IMR-90 (cell line): ENCODE data around the gene PTCD1. TPM values are rescaled to one million over a fixed set of nuclear protein-coding genes. Genes with fewer than 3 reads are reported as not detected.

Source experiments
- ATAC-seq: fragments of 200-7000 bp; cut with Tn5 transposase; 2 replicates; pipeline ENCODE4 v1.9.1; 2020; ENCODE audit warnings: low read depth, mild to moderate bottlenecking, moderate library complexity
- BruUV-seq: library from RNA; stranded (reverse); fragments of 400-500 nt; replicated peaks from 2 replicates; lab custom pipeline; 2021; lab: Mats Ljungman, UMichigan
- CTCF ChIA-PET: fragments of 300-600 bp; formaldehyde crosslinking; extraction: SDS; loops from one replicate; lab custom pipeline; 2021; ENCODE audit warnings: antibody characterized with exemption; lab: Yijun Ruan, JAX
- POLR2A ChIA-PET: fragments of 300-600 bp; sonication (Branson Sonifier 250); formaldehyde crosslinking; loops from one replicate; lab custom pipeline; 2022; ENCODE audit warnings: antibody characterized with exemption; ENCODE audit not compliant: unreplicated experiment; lab: Charles Lee
- DNase-seq: peaks from one replicate; pipeline ENCODE4 v3.0.0; 2013
- H2AFZ ChIP-seq: replicated peaks from 2 replicates; pipeline ENCODE3; 2013; ENCODE audit warnings: low read length, mild to moderate bottlenecking; ENCODE audit not compliant: poor library complexity
- H2AK5ac ChIP-seq: 2 replicates; pipeline ENCODE4 v1.6.1; 2013; ENCODE audit warnings: low read depth, low read length, inconsistent platforms
- H2AK9ac ChIP-seq: replicated peaks from 2 replicates; pipeline ENCODE3; 2013; ENCODE audit warnings: mild to moderate bottlenecking, low read depth, low read length, moderate library complexity; ENCODE audit not compliant: poor library complexity
- H2BK120ac ChIP-seq: 2 replicates; pipeline ENCODE4 v1.6.1; 2013; ENCODE audit warnings: low read depth, low read length, inconsistent platforms
- H2BK15ac ChIP-seq: 3 replicates; pipeline ENCODE4 v1.6.1; 2013; ENCODE audit warnings: low read depth, low read length, inconsistent platforms
- H2BK20ac ChIP-seq: 2 replicates; pipeline ENCODE4 v1.6.1; 2013; ENCODE audit warnings: low read depth, mild to moderate bottlenecking, inconsistent platforms, low read length, moderate library complexity
- H2BK5ac ChIP-seq: 2 replicates; pipeline ENCODE4 v1.6.1; 2013; ENCODE audit warnings: mild to moderate bottlenecking, low read depth, low read length, inconsistent platforms; ENCODE audit not compliant: poor library complexity, severe bottlenecking
- H3K14ac ChIP-seq: replicated peaks from 2 replicates; pipeline ENCODE4 v1.6.1; 2013; ENCODE audit warnings: low read depth, low read length, inconsistent platforms
- H3K18ac ChIP-seq: 2 replicates; pipeline ENCODE4 v1.6.1; 2013; ENCODE audit warnings: low read depth, low read length, control low read depth
- H3K23ac ChIP-seq: 2 replicates; pipeline ENCODE4 v1.6.1; 2013; ENCODE audit warnings: low read depth, low read length, inconsistent platforms
- H3K27ac ChIP-seq: 2 replicates; pipeline ENCODE4 v1.5.1; 2013; ENCODE audit warnings: mild to moderate bottlenecking, control low read depth, low read length; ENCODE audit not compliant: insufficient read depth
- H3K27me3 ChIP-seq: 2 replicates; pipeline ENCODE4 v1.6.1; 2013; ENCODE audit warnings: low read length; ENCODE audit not compliant: control insufficient read depth, insufficient read depth
- H3K36me3 ChIP-seq: 2 replicates; pipeline ENCODE4 v1.6.1; 2013; ENCODE audit warnings: low read length, mixed read lengths; ENCODE audit not compliant: control insufficient read depth, insufficient read depth
- H3K4ac ChIP-seq: 2 replicates; pipeline ENCODE4 v1.6.1; 2013; ENCODE audit warnings: low read depth, low read length, inconsistent platforms
- H3K4me1 ChIP-seq: 2 replicates; pipeline ENCODE4 v1.6.1; 2013; ENCODE audit warnings: low read length, mixed read lengths; ENCODE audit not compliant: control insufficient read depth, insufficient read depth
- H3K4me2 ChIP-seq: 2 replicates; pipeline ENCODE4 v1.6.1; 2013; ENCODE audit warnings: low read depth, mild to moderate bottlenecking, control low read depth, low read length, moderate library complexity
- H3K4me3 ChIP-seq: 2 replicates; pipeline ENCODE4 v1.5.1; 2013; ENCODE audit warnings: low read depth, mild to moderate bottlenecking, control low read depth, low read length, moderate library complexity; ENCODE audit not compliant: insufficient read depth
- H3K56ac ChIP-seq: 2 replicates; pipeline ENCODE4 v1.6.1; 2013; ENCODE audit warnings: low read length, inconsistent platforms; ENCODE audit not compliant: insufficient read depth; ENCODE audit errors: extremely low read depth
- H3K79me1 ChIP-seq, 2 experiments: 2 replicates each; pipeline ENCODE4 v1.6.1; 2013; ENCODE audit warnings: low read length in 2 of 2, inconsistent platforms in 1 of 2, low read depth in 1 of 2
- H3K9ac ChIP-seq: 2 replicates; pipeline ENCODE4 v1.6.1; 2013; ENCODE audit warnings: low read depth, low read length, control low read depth
- H3K9me1 ChIP-seq: 2 replicates; pipeline ENCODE4 v1.6.1; 2013; ENCODE audit warnings: low read length, inconsistent platforms; ENCODE audit not compliant: insufficient read depth
- H3K9me3 ChIP-seq: 2 replicates; pipeline ENCODE4 v1.6.1; 2013; ENCODE audit warnings: low read length; ENCODE audit not compliant: control insufficient read depth, insufficient read depth
- H4K20me1 ChIP-seq: 2 replicates; pipeline ENCODE4 v1.6.1; 2013; ENCODE audit warnings: low read length, inconsistent platforms; ENCODE audit not compliant: insufficient read depth
- H4K5ac ChIP-seq: 2 replicates; pipeline ENCODE4 v1.6.1; 2013; ENCODE audit warnings: mild to moderate bottlenecking, low read depth, low read length, control low read depth
- H4K8ac ChIP-seq, 2 experiments: 2 replicates each; pipeline ENCODE4 v1.6.1; 2013; ENCODE audit warnings: low read depth in 2 of 2, low read length in 2 of 2, control low read depth in 1 of 2, inconsistent platforms in 1 of 2
- H4K91ac ChIP-seq: 2 replicates; pipeline ENCODE4 v1.6.1; 2013; ENCODE audit warnings: low read depth, low read length, inconsistent platforms; ENCODE audit not compliant: insufficient read depth
- BHLHE40 ChIP-seq: fragments of 150-350 bp; IDR thresholded peaks from 2 replicates; pipeline ENCODE4 v1.6.1; 2016; ENCODE audit warnings: mild to moderate bottlenecking, low read depth, low read length
- CEBPB ChIP-seq: IDR thresholded peaks from 2 replicates; pipeline ENCODE4 v1.6.1; 2012; ENCODE audit warnings: low read depth, low read length, improper control_type of control experiment
- CHD1 ChIP-seq: IDR thresholded peaks from 2 replicates; pipeline ENCODE4 v1.6.1; 2012; ENCODE audit warnings: low read depth, low read length, improper control_type of control experiment
- FOS ChIP-seq: fragments of 150-350 bp; IDR thresholded peaks from 2 replicates; pipeline ENCODE4 v1.6.1; 2016; ENCODE audit warnings: low read depth, low read length
- MXI1 ChIP-seq: IDR thresholded peaks from 2 replicates; pipeline ENCODE4 v1.6.1; 2012; ENCODE audit warnings: low read depth, mild to moderate bottlenecking, low read length, moderate library complexity, borderline replicate concordance
- RAD21 ChIP-seq: IDR thresholded peaks from 2 replicates; pipeline ENCODE4 v1.6.1; 2012; ENCODE audit warnings: low read length, improper control_type of control experiment
- WGBS, 2 experiments: methylation state at CpG; one replicate each; pipeline versions ENCODE4 v1.1.5 to v1.1.7; 2013; ENCODE audit warnings: missing lambda C conversion rate in 2 of 2; ENCODE audit not compliant: insufficient read length in 1 of 2; ENCODE audit errors: extremely low coverage in 2 of 2; 5-methylcytosine and 5-hydroxymethylcytosine counted together
- dilution Hi-C: fragments of 300-500 bp; cut with HindIII; formaldehyde crosslinking; loops from one replicate; pipeline ENCODE4 v1.14.3; 2018; ENCODE audit warnings: low sequenced_read_pairs; ENCODE audit not compliant: unreplicated experiment
- in situ Hi-C: fragments of 300-500 bp; cut with MboI; formaldehyde crosslinking; loops from 3 replicates; pipeline ENCODE4 v1.14.3; 2019; ENCODE audit warnings: low sequenced_read_pairs, inconsistent platforms, mixed read lengths
- intact Hi-C: fragments of 100-400 bp; cut with micrococcal nuclease; formaldehyde crosslinking; loops from 2 replicates; pipeline ENCODE4 v1.10.0; 2022
- polyA plus RNA-seq, 3 experiments: library from polyadenylated mRNA; depleted of rRNA; stranded (reverse); fragments of >200 nt; gene quantifications; 2 replicates each; pipeline ENCODE4 v1.2.3, GENCODE V29; 2012; ENCODE audit warnings: low replicate concordance in 1 of 3
- total RNA-seq: library from RNA; depleted of rRNA; stranded (reverse); fragments of >200 nt; gene quantifications from 2 replicates; pipeline ENCODE4 v1.2.3, GENCODE V29; 2012
- TF ChIP-seq, protein P1 (sequence below): conservative IDR thresholded peaks from 2 replicates; pipeline ENCODE4 v1.5.1; 2012; ENCODE audit warnings: mild to moderate bottlenecking, low read depth, low read length, improper control_type of control experiment
- TF ChIP-seq, protein P2 (sequence below): fragments of 150-350 bp; IDR thresholded peaks from 2 replicates; pipeline ENCODE4 v1.6.1; 2017; ENCODE audit warnings: mild to moderate bottlenecking, antibody characterized with exemption, low read length, low read depth
- TF ChIP-seq, protein P3 (sequence below): fragments of 150-350 bp; IDR thresholded peaks from 2 replicates; pipeline ENCODE4 v1.6.1; 2016; ENCODE audit warnings: low read depth, mild to moderate bottlenecking, low read length, moderate library complexity, borderline replicate concordance

The PTCD1 gene
- total and polyA plus RNA-seq, 2 of the 4 experiments (the other 2 are of a cell fraction) = 2.2 to 4.0 TPM

DNA sequence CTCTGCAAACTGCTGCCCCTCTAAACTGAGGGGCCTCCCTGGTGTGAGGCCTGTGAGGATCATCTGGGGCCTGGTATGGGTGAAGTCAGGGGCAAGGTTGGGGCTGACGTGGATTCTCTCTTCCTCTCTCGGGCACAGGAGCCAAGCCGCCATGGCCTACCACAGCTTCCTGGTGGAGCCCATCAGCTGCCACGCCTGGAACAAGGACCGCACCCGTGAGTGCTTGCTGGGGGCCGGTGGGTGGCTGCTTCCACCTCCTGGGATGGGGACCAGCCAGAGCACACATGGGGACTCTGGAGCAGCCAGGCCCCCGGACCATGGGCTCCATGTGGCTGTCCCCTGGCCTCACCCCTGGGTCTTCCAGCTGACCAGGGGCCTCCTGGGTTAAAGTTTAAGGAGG lies 53.0 kb downstream of the PTCD1 start:
- Histone ChIP-seq H3K14ac (no peak overlapping the region), H2BK15ac (no peak overlapping the region), H3K9me3 (no peaks in the 10 kb centered on the region), H3K27me3 (no peaks in the 10 kb centered on the region), H3K18ac (no peak overlapping the region), H2BK5ac (no peak overlapping the region), H3K4me3 (no peak overlapping the region), H2BK20ac (no peak overlapping the region), H2AK5ac (no peak overlapping the region), H2AFZ (no peak overlapping the region), H4K20me1 (peaks cover 46% of the 10 kb centered on the region), H3K36me3 (peaks cover 31% of the 10 kb centered on the region), H3K27ac (no peak overlapping the region), H3K4ac (no peak overlapping the region), H3K56ac (no peak overlapping the region), H2AK9ac (peak overlapping the region; percentile 42), H4K8ac (no peak overlapping the region), H3K79me1 (peaks cover 20 to 61% of the 10 kb centered on the region in 2 experiments), H3K4me2 (no peak overlapping the region), H2BK120ac (no peak overlapping the region), H4K91ac (no peak overlapping the region), H3K9me1 (peaks cover 3% of the 10 kb centered on the region), H3K23ac (no peak overlapping the region), H3K4me1 (peaks cover 3% of the 10 kb centered on the region), H3K9ac (no peak overlapping the region), H4K5ac (no peak overlapping the region)
- POLR2A ChIA-PET = no interaction called here
- WGBS, 2 experiments = 100% methylated on average over 1 of the region's 8 CpGs; no CpG with 5 or more reads in 1 of the 2 experiments
- intact Hi-C loops = no loop called here
- DNase-seq (no peak), ATAC-seq (no peak)
- dilution Hi-C loops = no loop called here
- TF ChIP-seq CEBPB = no peak
- TF ChIP-seq, protein P1, sequence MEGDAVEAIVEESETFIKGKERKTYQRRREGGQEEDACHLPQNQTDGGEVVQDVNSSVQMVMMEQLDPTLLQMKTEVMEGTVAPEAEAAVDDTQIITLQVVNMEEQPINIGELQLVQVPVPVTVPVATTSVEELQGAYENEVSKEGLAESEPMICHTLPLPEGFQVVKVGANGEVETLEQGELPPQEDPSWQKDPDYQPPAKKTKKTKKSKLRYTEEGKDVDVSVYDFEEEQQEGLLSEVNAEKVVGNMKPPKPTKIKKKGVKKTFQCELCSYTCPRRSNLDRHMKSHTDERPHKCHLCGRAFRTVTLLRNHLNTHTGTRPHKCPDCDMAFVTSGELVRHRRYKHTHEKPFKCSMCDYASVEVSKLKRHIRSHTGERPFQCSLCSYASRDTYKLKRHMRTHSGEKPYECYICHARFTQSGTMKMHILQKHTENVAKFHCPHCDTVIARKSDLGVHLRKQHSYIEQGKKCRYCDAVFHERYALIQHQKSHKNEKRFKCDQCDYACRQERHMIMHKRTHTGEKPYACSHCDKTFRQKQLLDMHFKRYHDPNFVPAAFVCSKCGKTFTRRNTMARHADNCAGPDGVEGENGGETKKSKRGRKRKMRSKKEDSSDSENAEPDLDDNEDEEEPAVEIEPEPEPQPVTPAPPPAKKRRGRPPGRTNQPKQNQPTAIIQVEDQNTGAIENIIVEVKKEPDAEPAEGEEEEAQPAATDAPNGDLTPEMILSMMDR = no peak
- no peak for TF ChIP-seq FOS
- TF ChIP-seq, protein P2, sequence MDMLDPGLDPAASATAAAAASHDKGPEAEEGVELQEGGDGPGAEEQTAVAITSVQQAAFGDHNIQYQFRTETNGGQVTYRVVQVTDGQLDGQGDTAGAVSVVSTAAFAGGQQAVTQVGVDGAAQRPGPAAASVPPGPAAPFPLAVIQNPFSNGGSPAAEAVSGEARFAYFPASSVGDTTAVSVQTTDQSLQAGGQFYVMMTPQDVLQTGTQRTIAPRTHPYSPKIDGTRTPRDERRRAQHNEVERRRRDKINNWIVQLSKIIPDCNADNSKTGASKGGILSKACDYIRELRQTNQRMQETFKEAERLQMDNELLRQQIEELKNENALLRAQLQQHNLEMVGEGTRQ = no peak
- TF ChIP-seq, protein P3, sequence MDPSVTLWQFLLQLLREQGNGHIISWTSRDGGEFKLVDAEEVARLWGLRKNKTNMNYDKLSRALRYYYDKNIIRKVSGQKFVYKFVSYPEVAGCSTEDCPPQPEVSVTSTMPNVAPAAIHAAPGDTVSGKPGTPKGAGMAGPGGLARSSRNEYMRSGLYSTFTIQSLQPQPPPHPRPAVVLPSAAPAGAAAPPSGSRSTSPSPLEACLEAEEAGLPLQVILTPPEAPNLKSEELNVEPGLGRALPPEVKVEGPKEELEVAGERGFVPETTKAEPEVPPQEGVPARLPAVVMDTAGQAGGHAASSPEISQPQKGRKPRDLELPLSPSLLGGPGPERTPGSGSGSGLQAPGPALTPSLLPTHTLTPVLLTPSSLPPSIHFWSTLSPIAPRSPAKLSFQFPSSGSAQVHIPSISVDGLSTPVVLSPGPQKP = no peak
- TF ChIP-seq CHD1 = no peak
- TF ChIP-seq MXI1 = no peak
- no peak for TF ChIP-seq BHLHE40
- no peak for TF ChIP-seq RAD21
- CTCF ChIA-PET = no interaction called here
- in situ Hi-C loops = no loop called here
- no TSS peak for BruUV-seq
